H54 (cell line): Measurements from ENCODE around the gene CRKL.

Source experiments
- DNase-seq: peaks from one replicate; pipeline ENCODE4 v3.0.0; 2011; ENCODE audit warnings: low spot score, mixed read lengths; ENCODE audit not compliant: insufficient read length
- FAIRE-seq: peaks from 3 replicates; lab custom pipeline; 2011; peaks lifted over from hg19 to GRCh38; lab: Jason Lieb, UNC
- POLR2A ChIP-seq: IDR thresholded peaks from 2 replicates; pipeline ENCODE4 v1.6.1; 2011; ENCODE audit warnings: low read depth, mild to moderate bottlenecking, low read length

Gene CRKL

DNA sequence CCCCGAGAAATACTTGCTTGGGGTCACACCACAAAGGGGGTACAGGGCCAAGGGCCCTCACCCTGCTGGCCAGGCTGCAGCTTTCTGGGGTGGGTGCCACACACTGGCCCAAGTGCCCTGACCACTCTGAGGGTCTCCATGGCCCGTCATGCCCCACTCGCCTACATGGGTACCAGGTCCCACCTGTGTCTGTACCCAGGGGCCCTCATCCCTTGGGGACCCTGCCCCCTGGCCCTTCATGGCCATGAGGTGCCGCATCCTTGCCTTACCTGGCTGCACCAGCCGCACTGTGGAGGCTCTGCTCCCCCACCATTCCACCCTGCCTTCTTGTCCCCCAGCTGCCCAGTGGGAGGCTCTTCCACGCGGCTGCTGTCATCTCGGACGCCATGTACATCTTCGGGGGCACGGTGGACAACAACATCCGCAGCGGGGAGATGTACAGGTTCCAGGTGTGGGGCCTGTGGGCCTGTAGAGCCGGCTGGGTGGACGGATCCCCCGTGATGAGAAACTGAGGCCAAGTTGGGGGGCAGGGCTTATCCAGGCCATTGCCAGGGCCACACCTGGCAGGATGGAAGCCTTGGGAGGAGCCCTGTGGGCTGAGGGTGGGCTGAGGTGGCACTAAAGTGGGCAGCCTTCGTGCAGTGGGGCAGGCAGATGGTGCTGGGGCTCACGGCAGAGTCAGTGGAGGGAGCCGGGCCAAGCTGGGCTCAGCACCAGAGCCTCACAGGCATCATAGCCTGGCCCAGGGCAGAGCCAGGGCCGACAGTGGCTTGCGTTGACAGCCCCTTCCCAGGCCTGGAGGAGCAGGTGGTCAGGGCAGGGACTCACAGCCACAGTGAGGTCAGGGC is 75.5 kb downstream of the CRKL start:
- no peak for FAIRE-seq
- DNase-seq = no peak
- no peak for TF ChIP-seq POLR2A

GRCh38 chr22:20993304-20994127 is 76.3 kb downstream of the CRKL start:
- DNase-seq = no peak
- FAIRE-seq = no peak
- no peak for TF ChIP-seq POLR2A

DNA sequence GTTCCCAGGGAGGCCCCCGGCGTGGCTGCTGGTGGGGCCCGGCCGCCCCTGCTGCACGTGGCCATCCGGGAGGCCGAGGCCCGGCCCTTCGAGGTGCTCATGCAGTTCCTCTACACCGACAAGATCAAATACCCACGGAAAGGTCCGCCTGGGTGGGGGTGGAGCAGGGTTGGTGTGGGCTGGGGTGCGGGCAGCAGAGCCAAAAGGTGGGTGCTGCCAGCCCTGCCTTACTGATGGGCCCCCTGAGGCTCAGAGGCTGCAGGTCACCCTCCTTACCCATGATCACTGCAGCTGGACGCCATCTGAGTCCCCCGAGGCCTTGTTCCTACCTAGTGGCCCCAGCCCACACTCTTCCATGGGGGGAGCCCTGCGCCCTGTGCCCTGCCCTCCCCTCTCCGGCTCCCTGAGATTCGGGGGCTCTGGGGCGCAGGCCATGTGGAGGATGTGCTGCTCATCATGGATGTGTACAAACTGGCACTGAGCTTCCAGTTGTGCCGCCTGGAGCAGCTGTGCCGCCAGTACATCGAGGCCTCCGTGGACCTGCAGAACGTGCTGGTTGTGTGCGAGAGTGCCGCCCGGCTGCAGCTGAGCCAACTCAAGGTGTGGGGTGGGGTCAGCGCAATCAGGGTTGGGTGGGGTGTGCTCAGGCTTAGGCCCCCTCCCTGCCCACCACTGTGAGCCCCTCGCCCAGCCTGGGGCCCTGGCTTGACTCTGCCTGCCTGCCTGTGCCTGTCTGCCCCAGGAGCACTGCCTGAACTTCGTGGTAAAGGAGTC is 77.1 kb downstream of the CRKL start:
- DNase-seq (no peak), FAIRE-seq (no peak)
- TF ChIP-seq POLR2A = no peak

- FAIRE-seq (no peak), DNase-seq (no peak)
- TF ChIP-seq POLR2A = no peak
Measured at GRCh38 chr22:20994902-20995241, 77.7 kb downstream of the CRKL start.

DNA sequence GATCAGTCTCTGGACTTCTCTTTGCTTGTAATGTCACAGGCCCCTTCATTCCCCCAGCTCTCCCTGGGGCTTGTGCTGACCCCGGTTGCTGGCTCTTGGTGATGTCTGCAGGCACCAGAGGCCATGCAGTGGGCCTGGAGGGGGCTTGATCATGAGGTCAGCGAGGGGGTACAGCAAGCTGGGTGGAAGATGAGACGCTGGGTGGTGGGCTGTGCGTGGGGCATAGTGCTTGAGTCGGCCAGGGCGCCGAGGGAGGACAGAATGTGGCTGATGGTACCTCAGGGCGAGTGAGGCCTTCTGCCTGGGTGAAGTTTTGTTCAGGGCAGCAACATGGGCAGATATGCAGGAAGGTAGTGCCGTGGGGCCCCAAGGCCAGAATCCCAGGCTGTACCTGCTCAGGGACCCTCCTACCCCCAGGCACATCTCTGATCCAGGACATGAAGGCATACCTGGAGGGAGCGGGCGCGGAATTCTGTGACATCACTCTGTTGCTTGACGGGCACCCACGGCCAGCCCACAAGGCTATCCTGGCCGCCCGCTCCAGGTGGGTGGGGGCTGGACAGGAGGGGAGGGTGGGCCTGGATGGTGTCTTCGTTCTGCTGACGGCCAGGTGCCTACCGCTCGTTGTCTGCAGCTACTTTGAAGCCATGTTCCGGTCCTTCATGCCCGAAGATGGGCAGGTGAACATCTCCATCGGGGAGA is 78.3 kb downstream of the CRKL start:
- no peak for FAIRE-seq
- TF ChIP-seq POLR2A = no peak
- DNase-seq = no peak

GRCh38 chr22:20996031-20996410 is 78.8 kb downstream of the CRKL start:
- TF ChIP-seq POLR2A = no peak
- DNase-seq = no peak
- no peak for FAIRE-seq

DNA sequence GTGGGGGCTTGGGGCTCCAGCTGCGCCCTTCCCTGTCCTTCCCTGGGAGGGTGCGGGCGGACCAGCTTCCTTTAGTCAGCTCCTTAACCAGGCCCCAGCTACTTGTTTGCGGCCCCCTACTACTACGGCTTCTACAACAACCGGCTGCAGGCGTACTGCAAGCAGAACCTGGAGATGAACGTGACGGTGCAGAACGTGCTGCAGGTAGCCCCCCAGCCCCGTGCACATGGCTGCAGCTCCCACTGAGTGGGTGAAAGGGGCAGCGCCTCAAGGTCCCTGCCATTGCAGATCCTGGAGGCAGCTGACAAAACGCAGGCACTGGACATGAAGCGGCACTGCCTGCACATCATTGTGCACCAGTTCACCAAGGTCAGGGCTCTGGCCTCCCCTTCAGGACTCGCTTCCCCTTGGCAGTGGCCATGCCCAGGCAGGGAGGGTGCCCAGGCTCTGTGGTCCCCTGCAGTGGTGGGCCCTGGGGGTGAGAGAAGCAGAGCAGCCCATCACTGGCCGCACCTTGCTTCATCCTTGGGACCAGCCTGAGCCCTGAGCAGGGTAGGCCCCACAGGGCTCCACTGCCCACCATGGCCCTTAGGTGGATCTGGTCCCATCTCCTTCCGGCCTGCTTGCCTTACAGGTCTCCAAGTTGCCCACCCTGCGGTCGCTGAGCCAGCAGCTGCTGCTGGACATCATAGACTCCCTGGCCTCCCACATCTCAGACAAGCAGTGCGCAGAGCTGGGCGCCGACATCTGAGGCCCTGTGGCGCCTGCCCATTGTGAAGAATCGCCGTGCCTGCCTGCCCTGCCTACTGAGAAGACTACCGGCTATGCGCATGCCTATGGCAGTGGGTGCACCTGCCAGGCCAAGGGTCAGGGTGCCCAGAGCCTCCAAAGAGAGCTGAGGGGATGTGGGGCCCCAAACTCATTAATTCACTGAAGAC is 79.7 kb downstream of the CRKL start:
- FAIRE-seq (no peak), DNase-seq (no peak)
- no peak for TF ChIP-seq POLR2A

DNA sequence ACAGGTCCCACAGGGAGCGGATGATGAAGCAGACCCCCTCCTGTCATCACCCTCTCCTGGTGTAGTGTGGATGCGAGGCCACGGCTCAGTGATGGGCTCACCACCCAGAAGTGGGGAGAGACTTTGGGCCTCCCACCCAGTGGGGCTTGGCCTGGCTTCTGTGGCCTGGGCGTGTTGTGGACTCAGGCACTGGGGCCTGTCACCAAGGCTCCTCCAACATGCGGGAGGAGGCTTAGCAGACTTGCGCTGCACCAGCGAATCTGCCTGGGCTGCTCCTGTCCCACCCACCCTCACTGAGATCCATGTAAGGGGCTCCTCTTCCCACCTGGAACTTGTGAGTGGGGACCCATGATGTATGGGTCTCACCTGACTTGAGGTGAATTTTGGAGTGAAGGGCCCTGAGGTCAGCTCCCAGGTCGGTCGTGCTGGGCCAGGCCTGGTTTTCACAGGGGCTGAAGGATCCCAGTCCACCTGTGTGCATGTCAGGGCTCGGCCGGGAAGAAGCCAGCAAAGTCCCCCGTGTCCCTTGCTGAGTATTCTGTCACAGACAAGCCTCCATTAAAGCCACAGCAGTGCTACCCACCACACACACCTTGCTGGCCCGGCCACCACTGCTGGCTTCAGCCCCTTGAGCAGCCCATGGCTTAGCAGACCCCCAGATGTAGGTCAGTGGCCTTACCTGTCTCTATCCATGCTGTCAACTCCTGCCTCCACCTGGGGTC is 80.5 kb downstream of the CRKL start:
- no peak for TF ChIP-seq POLR2A
- no peak for DNase-seq
- FAIRE-seq = no peak

DNA sequence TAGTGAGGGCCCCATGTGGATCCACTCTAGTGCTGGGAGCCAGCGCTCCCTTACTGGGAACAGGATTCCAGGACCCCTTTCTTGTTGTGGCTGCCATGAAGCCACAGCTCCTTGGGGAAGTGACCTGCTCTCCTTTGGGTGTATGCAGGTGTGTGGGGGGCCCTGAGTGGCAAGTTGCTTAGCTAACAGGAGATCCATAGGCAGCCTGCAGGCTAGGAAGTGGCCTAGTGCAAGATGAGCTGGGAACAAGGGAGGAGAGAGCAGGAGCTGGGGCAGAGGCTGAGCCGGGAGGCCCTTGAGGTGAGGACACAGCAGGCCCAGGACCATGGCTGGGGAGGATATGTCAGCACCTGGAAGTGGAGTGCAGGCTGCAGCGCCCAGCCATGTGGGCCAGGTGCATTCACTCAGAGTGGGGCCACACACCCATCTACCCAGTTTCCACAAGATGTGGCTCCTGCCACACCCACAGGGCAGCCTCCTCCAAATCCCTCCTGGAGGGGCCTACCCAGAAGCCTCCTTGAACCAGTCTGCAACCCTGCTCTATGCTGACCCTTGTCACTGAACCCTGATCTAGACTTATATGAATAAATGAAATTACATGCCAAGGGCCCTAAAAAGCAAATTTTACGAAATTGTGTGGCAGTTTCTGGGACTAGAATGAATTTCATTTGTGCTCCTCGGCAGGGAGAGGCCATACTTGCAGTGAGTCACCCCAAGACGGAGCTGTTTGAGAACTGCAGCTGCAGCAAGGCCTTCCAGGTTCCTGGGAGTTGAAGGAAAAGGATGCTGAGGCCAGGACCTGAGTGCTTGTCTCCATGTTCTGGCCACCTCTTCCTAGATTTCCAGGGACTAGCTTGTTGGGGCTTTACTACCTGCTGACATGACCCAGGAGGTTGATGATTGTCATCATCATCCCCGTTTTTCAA is 81.5 kb downstream of the CRKL start:
- no peak for DNase-seq
- no peak for FAIRE-seq
- no peak for TF ChIP-seq POLR2A

DNA sequence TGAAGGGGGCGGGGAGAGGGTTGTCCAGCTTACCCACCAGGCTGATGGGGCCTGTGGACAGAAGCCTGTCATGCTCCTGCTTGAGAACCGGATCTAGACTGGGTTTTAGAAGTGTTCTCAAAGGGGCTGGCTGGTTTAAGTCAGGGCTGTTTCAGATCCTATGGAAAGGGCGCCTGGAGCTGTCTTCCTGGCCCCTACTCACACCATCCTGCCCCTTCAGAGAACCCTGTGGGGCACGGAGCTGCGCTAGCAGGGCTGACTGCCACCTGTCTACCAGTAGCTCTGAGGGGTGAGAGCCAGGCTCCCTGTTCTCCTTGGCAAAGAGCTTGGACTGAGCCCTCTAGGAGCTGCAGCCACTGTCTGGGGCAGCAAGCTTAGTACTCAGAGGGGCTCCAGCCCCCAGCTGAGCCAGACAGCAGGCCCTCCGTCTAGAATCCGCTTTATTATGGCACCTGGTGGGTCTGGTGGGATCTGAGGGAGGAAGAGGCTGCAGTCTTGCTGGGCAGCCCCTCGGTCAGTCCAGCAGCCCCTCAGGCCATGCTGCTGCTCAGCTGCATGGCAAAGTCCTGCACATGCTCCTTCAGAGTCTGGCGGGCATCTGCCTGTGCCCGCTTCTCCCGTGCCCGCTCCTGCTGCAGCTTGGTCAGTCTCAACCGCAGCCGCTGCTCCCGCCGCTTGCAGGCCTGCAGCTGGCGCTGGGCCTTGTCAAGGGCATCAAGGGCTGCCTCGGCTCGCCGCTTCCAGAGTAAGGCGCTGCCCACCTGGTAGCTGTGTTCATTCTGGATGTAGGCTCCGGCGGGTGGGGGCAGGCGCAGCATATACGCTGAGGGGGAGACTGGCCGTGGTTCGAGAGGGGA is 82.4 kb downstream of the CRKL start:
- no peak for TF ChIP-seq POLR2A
- DNase-seq (no peak), FAIRE-seq (no peak)
